Prostate gland (tissue), 2 donors: ENCODE data around the gene ZNF740.

Experiments
- POLR2A ChIP-seq: fragments of 450-650 bp; IDR thresholded peaks from one replicate; pipeline ENCODE4 v1.6.1; 2016; ENCODE audit warnings: antibody characterized with exemption, mild to moderate bottlenecking
- TF ChIP-seq, protein P1 (sequence below), 4 experiments: fragments of 200-600 bp in 2 of 4; fragments of 450-650 bp in 2 of 4; sonication (generic) in 2 of 4; IDR thresholded peaks; 1 replicate in 3 of 4; 2 replicates in 1 of 4; pipeline ENCODE4 v1.5.1; 2016 to 2019; ENCODE audit warnings: antibody characterized with exemption in 4 of 4, mild to moderate bottlenecking in 2 of 4, moderate library complexity in 2 of 4

DNA sequence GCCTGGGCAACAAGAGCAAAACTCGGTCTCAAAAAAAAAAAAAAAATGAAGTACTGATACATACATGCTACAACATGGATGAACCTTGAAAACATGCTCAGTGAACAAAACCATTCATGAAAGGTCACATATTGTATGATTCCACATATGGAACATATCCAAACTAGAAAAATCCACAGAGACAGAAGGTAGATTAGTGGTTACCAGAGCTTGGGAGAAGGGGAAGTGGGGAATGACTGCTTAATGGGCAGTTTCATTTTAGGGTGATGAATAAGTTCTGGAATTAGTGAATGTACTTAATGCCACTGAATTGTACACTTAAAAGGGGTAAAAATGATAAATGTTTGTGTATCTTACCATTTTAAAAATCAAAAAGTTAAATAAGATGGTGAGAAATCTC, 23.8 kb downstream of the ZNF740 start:
- no peak for TF ChIP-seq POLR2A
- TF ChIP-seq, protein P1, sequence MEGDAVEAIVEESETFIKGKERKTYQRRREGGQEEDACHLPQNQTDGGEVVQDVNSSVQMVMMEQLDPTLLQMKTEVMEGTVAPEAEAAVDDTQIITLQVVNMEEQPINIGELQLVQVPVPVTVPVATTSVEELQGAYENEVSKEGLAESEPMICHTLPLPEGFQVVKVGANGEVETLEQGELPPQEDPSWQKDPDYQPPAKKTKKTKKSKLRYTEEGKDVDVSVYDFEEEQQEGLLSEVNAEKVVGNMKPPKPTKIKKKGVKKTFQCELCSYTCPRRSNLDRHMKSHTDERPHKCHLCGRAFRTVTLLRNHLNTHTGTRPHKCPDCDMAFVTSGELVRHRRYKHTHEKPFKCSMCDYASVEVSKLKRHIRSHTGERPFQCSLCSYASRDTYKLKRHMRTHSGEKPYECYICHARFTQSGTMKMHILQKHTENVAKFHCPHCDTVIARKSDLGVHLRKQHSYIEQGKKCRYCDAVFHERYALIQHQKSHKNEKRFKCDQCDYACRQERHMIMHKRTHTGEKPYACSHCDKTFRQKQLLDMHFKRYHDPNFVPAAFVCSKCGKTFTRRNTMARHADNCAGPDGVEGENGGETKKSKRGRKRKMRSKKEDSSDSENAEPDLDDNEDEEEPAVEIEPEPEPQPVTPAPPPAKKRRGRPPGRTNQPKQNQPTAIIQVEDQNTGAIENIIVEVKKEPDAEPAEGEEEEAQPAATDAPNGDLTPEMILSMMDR (IDR thresholded peaks at IDR 0.05), result no peak
